ENCODE measurements around the gene JCAD.
"Not testable (repeated sequence)": the region's sequence is repeated elsewhere in the genome, so short reads cannot be mapped to it uniquely, and the experiment has no call there.

The JCAD gene

DNA sequence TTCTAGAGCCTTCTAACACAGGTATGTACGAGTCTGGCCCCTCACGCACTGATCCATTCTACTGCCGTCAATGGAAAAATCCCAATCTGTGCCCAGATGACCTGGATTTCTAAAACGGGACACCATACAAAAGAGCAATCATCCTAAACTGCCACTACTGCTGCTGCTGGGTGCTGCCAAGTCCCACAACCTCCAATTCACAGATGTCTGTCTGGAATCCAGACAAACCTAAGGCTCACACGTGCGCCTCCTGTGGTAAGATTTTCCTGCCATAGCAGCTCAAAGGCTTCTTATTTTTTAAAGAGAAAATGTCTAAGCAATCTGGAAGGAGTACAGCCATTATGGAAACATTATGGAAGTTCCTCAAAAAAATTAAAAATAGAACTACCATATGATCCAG is 40.9 kb downstream of the JCAD start:
- DNase-seq: no peak

DNA sequence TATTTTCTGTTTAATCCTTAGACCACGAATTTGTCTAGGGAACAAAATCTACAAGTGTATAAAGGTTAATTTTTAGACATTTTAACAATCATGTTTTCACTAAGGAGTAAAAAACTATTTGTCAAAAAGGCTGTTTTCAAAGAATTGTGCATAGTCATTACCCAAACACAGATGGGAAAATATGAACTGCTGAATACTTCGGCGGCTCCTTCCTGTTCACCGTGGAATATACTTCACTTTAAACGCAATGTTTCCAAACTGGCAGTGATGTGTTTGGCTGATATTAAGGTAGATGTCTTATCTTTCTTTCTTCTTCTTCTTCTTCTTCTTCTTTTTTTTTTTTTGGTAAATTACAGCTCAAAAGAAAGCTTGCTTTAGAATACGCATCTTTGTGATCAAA is 41.4 kb downstream of the JCAD start:
- no peak for DNase-seq

GRCh38 chr10:30017556-30017955 is 41.8 kb downstream of the JCAD start:
- no peak for DNase-seq

GRCh38 chr10:30014511-30014910 is 44.9 kb downstream of the JCAD start:
- no peak for DNase-seq

GRCh38 chr10:30013757-30014156 is 45.6 kb downstream of the JCAD start:
- DNase-seq: no peak

DNA sequence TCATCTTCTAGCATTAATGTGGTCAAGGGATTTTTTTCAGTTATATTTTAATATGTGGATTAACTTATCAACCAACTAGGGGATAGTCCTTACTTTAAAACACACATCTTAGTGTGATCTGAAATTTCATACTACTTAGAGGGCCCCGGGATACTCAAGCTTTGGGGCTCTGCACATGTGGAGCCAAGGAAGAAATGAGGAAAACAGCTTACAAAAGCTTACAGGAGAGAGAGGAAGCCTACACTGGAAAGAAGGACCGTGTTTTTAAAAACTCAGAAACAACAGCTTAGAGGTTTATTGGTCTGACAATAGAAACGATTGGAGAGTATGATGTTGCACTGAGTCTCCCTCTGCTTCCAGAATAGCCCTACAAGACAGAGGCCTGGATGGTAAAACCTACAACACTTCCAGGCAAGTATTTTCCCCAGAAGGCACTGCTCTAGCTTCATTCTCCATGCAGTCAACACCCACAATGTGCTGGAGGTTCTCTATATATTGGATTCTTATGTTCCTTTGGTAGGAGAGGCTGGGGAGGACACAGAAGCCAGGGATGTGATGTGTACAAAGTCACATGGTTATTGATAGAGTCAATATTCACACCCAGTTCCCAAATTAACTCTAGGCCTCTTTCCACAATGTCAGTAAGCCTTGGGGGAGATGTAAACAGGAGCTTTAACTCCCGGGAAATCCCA is 47.3 kb downstream of the JCAD start:
- DNase-seq: no peak

DNA sequence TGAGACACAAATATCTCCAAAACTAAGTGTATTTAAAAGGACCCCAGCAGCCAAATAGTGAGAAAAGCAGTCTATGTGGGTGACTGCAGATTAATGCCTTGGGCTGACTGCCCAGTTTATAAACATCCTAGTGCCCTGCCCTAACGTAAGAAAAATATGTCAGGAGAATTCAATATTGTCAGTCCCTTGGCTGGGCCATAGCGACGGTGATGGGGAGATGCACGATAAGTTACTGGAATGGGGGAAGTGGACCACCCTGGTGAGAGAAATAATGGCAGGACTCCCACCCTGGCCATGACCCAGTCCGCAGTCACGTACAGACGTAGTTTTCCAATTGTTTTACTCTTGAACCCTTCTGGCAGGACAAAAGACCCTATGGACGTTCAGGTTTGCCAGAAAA is 48.0 kb downstream of the JCAD start:
- DNase-seq: no peak

DNA sequence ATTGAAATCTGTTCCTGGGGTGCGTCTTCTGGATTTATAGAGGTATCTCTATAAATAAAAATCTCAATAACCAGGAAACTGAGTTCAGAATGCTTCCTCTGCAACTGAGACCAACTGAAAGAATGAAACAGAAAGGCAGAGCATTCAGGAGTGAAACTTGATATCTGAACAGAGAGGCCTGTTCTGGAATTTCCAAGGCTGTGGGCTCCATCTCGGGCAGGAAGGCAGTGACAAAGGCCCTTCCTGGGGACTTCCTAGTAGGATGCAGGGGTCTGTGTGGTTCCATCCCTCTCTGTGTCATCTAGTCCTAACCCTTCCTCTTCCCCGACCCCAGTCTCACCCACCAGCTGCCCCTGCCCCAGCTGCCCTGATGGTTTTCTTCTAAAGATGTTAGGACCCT is 52.0 kb downstream of the JCAD start:
- no peak for DNase-seq

DNA sequence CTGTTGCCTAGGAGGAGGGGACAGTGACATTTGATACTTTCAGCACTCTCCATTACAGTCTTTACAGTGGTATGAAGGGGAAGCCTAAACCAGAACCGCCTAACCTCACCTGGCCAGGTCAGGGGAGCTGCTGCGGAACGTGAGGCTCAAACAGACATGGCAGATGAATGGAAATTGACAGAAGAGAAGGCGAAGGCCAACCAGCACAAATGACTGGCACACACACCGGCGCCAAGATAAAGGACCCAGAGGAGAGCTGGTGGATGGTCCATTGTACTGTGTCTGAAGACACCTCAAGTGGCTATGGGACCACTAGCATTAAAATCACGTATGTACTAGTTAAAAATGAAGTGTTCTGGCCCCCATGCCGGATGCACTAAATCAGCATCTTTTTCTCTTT is 53.0 kb downstream of the JCAD start:
- no peak for DNase-seq

DNA sequence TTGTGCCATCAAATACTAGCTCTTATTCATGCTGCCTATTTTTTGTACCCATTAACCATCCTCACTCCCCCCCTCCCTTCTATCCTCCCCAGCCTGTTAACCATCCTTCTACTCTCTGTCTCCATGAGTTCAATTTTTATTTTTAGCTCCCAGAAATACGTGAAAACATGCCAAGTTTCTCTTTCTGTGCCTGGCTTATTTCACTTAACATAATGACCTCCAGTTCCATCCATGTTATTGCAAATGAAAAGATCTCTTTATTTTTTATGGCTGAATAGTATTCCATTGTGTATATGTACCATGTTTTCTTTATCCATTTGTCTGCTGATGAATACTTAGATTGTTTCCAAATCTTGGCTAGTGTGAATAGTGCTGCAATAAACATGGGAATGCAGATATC is 54.3 kb downstream of the JCAD start:
- not testable (repeated sequence) for DNase-seq

DNA sequence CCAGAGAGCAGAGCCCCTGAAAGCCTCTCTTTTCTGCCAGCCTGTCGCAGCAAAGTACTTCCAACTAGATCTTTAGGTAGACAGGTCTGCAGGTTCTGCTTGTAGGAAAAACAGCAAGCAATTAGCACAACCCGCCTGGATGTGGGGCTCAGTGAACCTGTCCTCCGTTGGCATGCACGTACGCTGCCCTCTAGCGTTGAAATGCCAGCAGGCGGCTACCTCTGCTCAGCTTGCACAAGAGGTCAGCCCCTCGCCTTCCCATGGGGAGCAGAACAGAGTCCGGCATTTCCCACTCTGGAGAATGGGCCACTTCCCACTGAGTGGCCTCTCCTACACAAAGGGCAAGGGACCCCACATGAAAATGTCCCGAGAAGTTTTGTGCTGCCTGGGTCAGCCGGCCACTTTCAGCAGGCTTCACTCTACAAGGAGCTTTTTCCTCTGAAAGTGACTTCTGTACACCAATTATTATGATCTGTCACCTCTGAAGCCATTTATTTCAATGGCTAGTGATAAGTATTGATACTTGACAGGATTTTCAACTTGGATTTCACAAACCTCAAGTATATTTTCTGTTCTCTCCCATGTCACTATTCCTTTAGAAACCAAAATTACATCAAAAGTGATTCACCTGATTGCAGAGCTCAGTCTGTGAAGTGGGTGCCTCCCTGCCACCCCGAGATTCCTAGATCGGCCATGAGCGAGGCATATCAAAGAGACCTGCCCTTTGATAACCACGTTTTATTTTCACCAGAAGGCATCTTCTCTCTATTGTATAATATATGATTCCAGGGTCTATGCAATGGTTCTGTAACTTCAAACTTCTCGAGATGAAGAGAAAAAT is 56.7 kb downstream of the JCAD start:
- DNase-seq: peak; percentile 38

- no peak for DNase-seq
Measured at GRCh38 chr10:30000802-30001571, 58.4 kb downstream of the JCAD start.

DNA sequence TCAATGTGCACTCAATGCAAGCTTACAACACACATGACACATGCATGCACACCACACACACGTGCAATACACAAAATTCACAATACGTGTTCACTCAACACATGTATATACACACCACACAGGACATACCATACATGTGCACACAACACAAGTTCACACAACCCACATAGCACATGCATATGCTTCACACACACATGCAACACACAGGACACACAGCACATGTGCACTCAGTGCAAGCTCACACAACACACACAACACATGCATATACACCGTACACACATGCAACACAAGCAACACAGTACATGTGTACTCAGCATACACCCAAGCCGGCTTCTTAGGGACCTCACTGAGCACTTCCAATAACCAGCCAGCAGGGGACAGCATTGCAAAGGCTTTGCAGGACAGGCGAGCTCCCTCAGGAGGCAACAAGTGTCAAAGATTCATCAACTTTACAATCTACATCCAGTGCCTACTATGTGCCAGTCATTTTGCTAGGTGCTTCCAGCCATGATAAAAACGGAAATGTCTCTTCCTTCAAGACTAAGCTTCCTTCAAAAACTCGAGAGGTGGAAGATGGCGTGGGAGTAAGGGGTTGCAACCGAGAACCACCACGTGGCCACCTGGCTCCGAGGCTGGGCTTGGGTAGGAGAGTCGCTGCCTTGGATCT is 61.1 kb downstream of the JCAD start:
- peak; percentile 14 for DNase-seq

- no peak for DNase-seq
Measured at GRCh38 chr10:29994811-29995210, 64.6 kb downstream of the JCAD start.

- no peak for DNase-seq
Measured at GRCh38 chr10:29993319-29993915, 66.0 kb downstream of the JCAD start.

GRCh38 chr10:29992914-29993313 is 66.5 kb downstream of the JCAD start:
- DNase-seq: no peak

- DNase-seq: no peak
Measured at GRCh38 chr10:29991382-29991781, 68.0 kb downstream of the JCAD start.

DNA sequence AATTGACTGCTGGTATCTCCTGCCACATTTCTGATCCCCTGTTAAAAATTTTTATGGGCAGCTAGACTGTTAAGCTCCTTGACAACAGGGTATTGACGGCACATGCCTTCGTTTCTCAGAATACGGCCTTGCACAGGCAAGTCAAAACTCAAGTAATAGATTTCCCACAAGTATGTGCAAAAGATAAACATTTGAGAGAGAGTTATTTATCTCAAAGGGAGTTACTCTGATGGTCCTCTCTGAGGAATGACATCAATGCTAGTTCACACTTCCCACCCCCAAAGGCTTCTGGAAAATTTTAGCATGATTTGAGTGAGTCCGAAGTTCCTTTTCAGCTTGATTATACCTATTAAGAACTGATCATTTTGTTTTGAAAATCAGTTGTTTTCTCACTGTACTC is 71.9 kb downstream of the JCAD start:
- DNase-seq: no peak

GRCh38 chr10:29982997-29983648 is 76.3 kb downstream of the JCAD start:
- no peak for DNase-seq

- no peak for DNase-seq
Measured at GRCh38 chr10:29981510-29981909, 77.9 kb downstream of the JCAD start.

DNA sequence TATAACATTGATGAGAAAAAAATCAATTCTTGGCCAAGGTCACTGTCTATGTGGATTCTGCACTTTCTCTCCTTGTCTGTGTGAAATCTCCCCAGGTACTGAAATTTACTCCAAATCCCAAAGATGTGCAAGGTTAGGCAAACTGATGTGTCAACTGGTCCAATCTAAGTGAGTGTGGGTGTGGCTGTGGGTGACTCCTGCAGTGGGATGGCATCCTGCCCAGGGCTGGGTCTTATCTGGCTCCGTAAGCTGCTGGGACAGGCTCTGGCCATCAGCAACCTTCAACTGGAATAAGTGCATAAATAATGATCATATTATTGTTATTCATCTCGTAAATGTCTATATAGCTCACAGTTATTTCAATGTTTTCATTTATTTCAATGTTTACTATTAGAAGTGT is 79.3 kb downstream of the JCAD start:
- no peak for DNase-seq

DNA sequence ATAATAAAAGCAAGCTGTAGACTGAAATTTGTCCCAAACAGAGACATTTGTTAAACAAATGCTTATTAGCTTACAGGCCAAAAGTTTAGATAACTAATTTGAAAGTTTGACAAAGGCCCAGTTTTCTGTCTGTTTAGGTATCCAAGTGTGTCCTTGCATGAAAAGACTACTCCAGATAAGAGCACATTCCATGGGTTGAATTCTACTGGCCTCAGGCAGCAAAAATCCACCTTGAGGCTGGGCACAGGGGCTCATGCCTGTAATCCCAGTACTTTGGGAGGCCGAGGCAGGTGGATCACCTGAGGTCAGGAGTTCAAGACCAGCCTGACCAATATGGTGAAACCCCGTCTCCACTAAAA is 80.0 kb downstream of the JCAD start:
- not testable (repeated sequence) for DNase-seq
